ENCODE data around the gene SUPV3L1.
A peak's percentile ranks its signal among the peaks of the same experiment; 100 is the strongest.

SUPV3L1 gene

DNA sequence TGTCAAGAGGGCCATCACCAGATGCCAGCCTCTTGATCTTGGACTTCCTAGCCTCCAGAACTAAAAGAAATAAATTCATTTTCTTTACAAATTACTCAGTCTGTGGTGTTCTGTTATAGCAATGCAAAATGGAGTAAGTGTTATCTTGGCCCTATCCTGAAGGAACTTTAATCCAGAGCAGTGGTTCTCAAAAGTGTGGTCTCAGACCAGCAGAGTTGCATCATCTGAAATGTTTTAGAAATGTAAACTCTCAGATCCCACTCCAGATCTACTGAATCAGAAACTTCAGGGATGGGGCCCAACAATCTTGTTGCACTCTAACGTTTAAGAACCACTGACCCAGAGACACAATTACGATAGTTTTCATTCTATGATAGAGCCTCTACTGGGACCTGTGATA lies 3.2 kb upstream of the SUPV3L1 start:
- no peak for DNase-seq (ENCODE audit: low spot score)
- H3K4me3 ChIP-seq: no peak overlapping the region
- H3K27ac ChIP-seq: no peak overlapping the region
- no peak for TF ChIP-seq CTCF (IDR thresholded peaks at IDR 0.05)

DNA sequence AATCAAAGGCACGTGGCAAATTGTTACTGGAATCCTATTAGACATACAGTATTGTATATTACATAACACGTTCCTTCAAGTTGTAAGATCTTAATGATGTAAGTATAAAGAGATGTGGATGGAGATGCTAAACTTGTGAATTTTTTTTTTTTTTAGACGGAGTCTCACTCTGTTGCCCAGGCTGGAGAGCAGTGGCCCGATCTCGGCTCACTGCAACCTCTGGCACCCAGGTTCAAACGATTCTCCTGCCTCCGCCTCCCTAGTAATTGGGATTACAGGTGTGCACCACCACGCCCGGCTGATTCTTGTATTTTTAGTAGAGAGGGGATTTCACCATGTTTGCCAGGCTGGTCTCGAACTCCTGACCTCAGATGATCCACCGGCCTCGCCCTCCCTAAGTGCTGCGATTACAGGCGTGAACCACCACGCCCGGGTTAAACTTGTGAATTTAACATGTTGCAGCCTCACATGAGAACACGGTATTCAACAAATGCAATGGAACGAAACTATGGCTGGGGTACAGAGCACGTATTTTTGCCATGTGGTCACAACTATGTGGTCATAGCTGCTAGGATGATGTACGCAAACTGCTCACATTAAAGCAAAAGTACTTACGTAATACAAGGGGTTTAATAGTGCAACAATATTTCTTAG lies 818 bp upstream of the SUPV3L1 start:
- H3K4me3 ChIP-seq: peak overlapping the region; percentile 94
- no peak for DNase-seq (ENCODE audit: low spot score)

GRCh38 chr10:69180525-69181204 lies 631 bp downstream of the SUPV3L1 start:
- TF ChIP-seq CTCF (IDR thresholded peaks at IDR 0.05): no peak
- DNase-seq (ENCODE audit: low spot score): no peak
- Histone ChIP-seq H3K27ac (peak overlapping the region; percentile 82 to 93), H3K4me3 (peak overlapping the region; percentile 94)

More for the DNA sequence above, 818 bp upstream of the SUPV3L1 start:
- H3K27ac ChIP-seq: peak overlapping the region; percentile 82 to 93
- TF ChIP-seq CTCF (IDR thresholded peaks at IDR 0.05): no peak

- no peak for TF ChIP-seq CTCF (IDR thresholded peaks at IDR 0.05)
- no peak for DNase-seq (ENCODE audit: low spot score)
- Histone ChIP-seq H3K27ac (no peak overlapping the region), H3K4me3 (peak overlapping the region; percentile 94)
Measured at GRCh38 chr10:69181433-69181832, 1.4 kb downstream of the SUPV3L1 start.

GRCh38 chr10:69182005-69182404 lies 2.0 kb downstream of the SUPV3L1 start:
- H3K27ac ChIP-seq: no peak overlapping the region
- no peak overlapping the region for H3K4me3 ChIP-seq
- no peak for TF ChIP-seq CTCF (IDR thresholded peaks at IDR 0.05)
- no peak for DNase-seq (ENCODE audit: low spot score)

DNA sequence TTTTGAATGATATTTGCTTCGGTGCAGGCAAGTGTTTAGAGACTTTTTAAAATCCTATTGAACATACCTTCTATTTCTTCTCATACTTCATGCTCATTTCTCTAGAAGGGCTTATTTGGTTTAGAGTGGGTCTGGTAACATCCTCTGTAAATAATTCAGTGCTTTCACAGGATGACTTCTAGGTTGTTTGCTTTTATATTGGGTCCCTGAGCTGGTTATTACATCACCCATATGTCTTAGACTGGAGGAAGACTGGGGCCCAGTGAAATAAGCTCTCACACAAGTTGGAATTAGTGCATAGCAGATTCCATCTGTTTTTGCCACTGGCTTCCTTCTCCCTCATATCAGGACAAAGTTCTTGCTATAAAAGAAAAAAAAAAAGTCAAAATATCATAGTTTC lies 6.5 kb downstream of the SUPV3L1 start:
- H3K4me3 ChIP-seq: no peak overlapping the region
- no peak for DNase-seq (ENCODE audit: low spot score)
- TF ChIP-seq CTCF (IDR thresholded peaks at IDR 0.05): no peak
- no peak overlapping the region for H3K27ac ChIP-seq

DNA sequence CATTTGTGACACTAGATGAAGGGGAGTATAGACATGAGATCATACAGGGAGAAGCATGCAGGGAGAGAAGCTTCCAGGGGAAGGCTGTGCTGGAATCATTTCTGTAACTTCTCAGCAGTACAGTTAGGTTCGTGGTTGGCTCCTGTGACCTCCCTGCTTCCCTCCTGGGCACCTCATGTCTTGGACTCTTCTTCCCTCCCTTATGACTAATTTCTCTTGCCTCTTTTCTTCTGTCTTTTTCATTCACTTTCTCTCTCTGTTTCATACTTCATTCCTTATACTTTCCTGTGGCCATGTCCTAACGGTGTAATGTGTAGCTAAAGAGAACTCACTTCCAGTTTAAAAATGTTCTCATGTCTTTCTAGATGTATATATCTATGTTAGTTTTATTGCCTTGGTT lies 21.0 kb downstream of the SUPV3L1 start:
- Histone ChIP-seq H3K27ac (no peak overlapping the region), H3K4me3 (no peak overlapping the region)
- no peak for DNase-seq (ENCODE audit: low spot score)
- TF ChIP-seq CTCF (IDR thresholded peaks at IDR 0.05): no peak

Measured in coronary artery (tissue), 2 donors.